GM13977 (cell line): ENCODE results near the gene PTCH2.

ENCODE experiments used
- DNase-seq: peaks from one replicate; pipeline ENCODE4 v3.0.0; 2012; ENCODE audit warnings: low spot score
- CTCF ChIP-seq: IDR thresholded peaks from 2 replicates; pipeline ENCODE4 v1.5.1; 2012; ENCODE audit warnings: mild to moderate bottlenecking, control low read depth; ENCODE audit not compliant: insufficient read depth; ENCODE audit errors: extremely low read depth, missing control alignments
- in situ Hi-C: fragments of 300-500 bp; cut with MboI; formaldehyde crosslinking; loops from one replicate; pipeline ENCODE4 v1.12.0; 2022; ENCODE audit warnings: low sequenced_read_pairs, low pct_unique_long_range_greater_than_20kb, mixed read lengths, inconsistent platforms; ENCODE audit not compliant: unreplicated experiment

The PTCH2 gene

GRCh38 chr1:44808938-44809917 is 33.8 kb downstream of the PTCH2 start:
- TF ChIP-seq CTCF: no peak
- in situ Hi-C loops: no loop called here
- DNase-seq: peak; percentile 84

- peak; percentile 78 for DNase-seq
- no peak for TF ChIP-seq CTCF
These were observed 34.8 kb downstream of the PTCH2 start, which contains the start of gene BTBD19 for GRCh38 chr1:44808063-44808937. BTBD19 (plus strand) TSS chr1:44808523; CDS start chr1:44808821, 298 bp downstream.

GRCh38 chr1:44807364-44808062 is 35.5 kb downstream of the PTCH2 start:
- in situ Hi-C loops: no loop called here
- peak; percentile 86 for DNase-seq
- no peak for TF ChIP-seq CTCF

More at GRCh38 chr1:44808063-44808937, 34.8 kb downstream of the PTCH2 start, which contains the start of gene BTBD19:
- in situ Hi-C loops: no loop called here

GRCh38 chr1:44806704-44807363 is 36.2 kb downstream of the PTCH2 start, which contains the start of gene DYNLT4:
DYNLT4 (minus strand) TSS chr1:44807351; CDS start chr1:44806668, 683 bp downstream.
- TF ChIP-seq CTCF: no peak
- in situ Hi-C loops: no loop called here
- no peak for DNase-seq

- DNase-seq: no peak
- no peak for TF ChIP-seq CTCF
- in situ Hi-C loops: no loop called here
These were observed 36.9 kb downstream of the PTCH2 start for GRCh38 chr1:44806025-44806703.
